K562 (cell line): ENCODE measurements around the gene ELF2. TPM values are rescaled to one million over a fixed set of nuclear protein-coding genes. Genes with fewer than 3 reads are reported as not detected.
A peak's percentile ranks its signal among the peaks of the same experiment; 100 is the strongest.

Experiments
- CHD1 ChIP-seq: fragments of 200-600 bp; sonication (generic); IDR thresholded peaks from one replicate; pipeline ENCODE4 v1.6.1; 2012; ENCODE audit warnings: mild to moderate bottlenecking, moderate library complexity, low read length, inconsistent platforms
- CTCF ChIP-seq, 3 experiments: IDR thresholded peaks in 2 of 3; conservative IDR thresholded peaks in 1 of 3; 2 replicates each; pipeline ENCODE4 v1.5.1; 2011 to 2012; ENCODE audit warnings: low read length in 3 of 3, mild to moderate bottlenecking in 3 of 3, control low read depth in 2 of 3, improper control_type of control experiment in 1 of 3, inconsistent platforms in 1 of 3, low read depth in 1 of 3, mixed read lengths in 1 of 3, moderate library complexity in 1 of 3; ENCODE audit not compliant: insufficient read depth in 2 of 3
- ELK3 ChIP-seq: fragments of 450-650 bp; formaldehyde crosslinking; IDR thresholded peaks from 2 replicates; pipeline ENCODE4 v1.4.0; 2020; ENCODE audit warnings: mild to moderate bottlenecking
- EP300 ChIP-seq: IDR thresholded peaks from 2 replicates; pipeline ENCODE4 v1.6.1; 2012; ENCODE audit warnings: low read length, improper control_type of control experiment
- EP400 ChIP-seq: fragments of 450-650 bp; IDR thresholded peaks from 2 replicates; pipeline ENCODE4 v1.6.1; 2017; ENCODE audit warnings: antibody characterized with exemption, mild to moderate bottlenecking, moderate library complexity
- GABPB2 ChIP-seq: fragments of 250-450 bp; sonication (Bioruptor Pico); conservative IDR thresholded peaks from 2 replicates; pipeline ENCODE4 v1.5.1; 2021; ENCODE audit warnings: mild to moderate bottlenecking
- HIVEP1 ChIP-seq: fragments of 250-450 bp; sonication (Bioruptor Pico); IDR thresholded peaks from 2 replicates; pipeline ENCODE4 v1.4.0; 2020; ENCODE audit warnings: mild to moderate bottlenecking
- JUN ChIP-seq, 2 experiments: sonication (generic) in 1 of 2; formaldehyde crosslinking in 1 of 2; IDR thresholded peaks; 2 replicates each; pipeline versions ENCODE4 v1.6.1 to v1.8.0; 2012 to 2022; ENCODE audit warnings: borderline replicate concordance in 2 of 2, mild to moderate bottlenecking in 2 of 2, improper control_type of control experiment in 1 of 2, low read depth in 1 of 2, low read length in 1 of 2, missing genetic modification reagents in 1 of 2
- KLF10 ChIP-seq: fragments of 250-450 bp; sonication (Bioruptor Pico); IDR thresholded peaks from 2 replicates; pipeline ENCODE4 v1.6.1; 2021; ENCODE audit warnings: matching md5 sums
- KLF6 ChIP-seq: fragments of 250-450 bp; sonication (Bioruptor Pico); IDR thresholded peaks from 2 replicates; pipeline ENCODE4 v1.4.0; 2020; ENCODE audit warnings: mild to moderate bottlenecking, moderate library complexity, borderline replicate concordance
- L3MBTL2 ChIP-seq: fragments of 450-650 bp; IDR thresholded peaks from 2 replicates; pipeline ENCODE4 v1.6.1; 2016; ENCODE audit warnings: mild to moderate bottlenecking, moderate library complexity
- MYNN ChIP-seq, 2 experiments: sonication (generic); formaldehyde crosslinking in 1 of 2; IDR thresholded peaks; 2 replicates each; pipeline versions ENCODE4 v1.5.0 to v1.6.1; 2016 to 2020; ENCODE audit warnings: antibody characterized with exemption in 1 of 2, missing genetic modification reagents in 1 of 2
- NCOR1 ChIP-seq: fragments of 450-650 bp; IDR thresholded peaks from 2 replicates; pipeline ENCODE4 v1.6.1; 2016; ENCODE audit warnings: mild to moderate bottlenecking, moderate library complexity
- NR2C2 ChIP-seq, 2 experiments: fragments of 200-800 bp in 1 of 2; sonication (Bioruptor generic) in 1 of 2; sonication (generic) in 1 of 2; formaldehyde crosslinking in 1 of 2; IDR thresholded peaks; 2 replicates each; pipeline versions ENCODE4 v1.6.1 to v1.8.0; 2016 to 2022; ENCODE audit warnings: mild to moderate bottlenecking in 1 of 2, missing compliant biosample characterization in 1 of 2, missing genetic modification characterization in 1 of 2, missing genetic modification reagents in 1 of 2
- NR4A1 ChIP-seq, 2 experiments: fragments of 250-450 bp in 1 of 2; fragments of 450-650 bp in 1 of 2; sonication (Bioruptor Pico) in 1 of 2; IDR thresholded peaks; 2 replicates each; pipeline versions ENCODE4 v1.4.0 to v1.6.1; 2016 to 2020; ENCODE audit warnings: mild to moderate bottlenecking in 2 of 2, missing compliant biosample characterization in 1 of 2, missing genetic modification characterization in 1 of 2, moderate library complexity in 1 of 2
- SUPT5H ChIP-seq: fragments of 450-650 bp; IDR thresholded peaks from 2 replicates; pipeline ENCODE4 v1.6.1; 2016
- TCF15 ChIP-seq: fragments of 250-450 bp; sonication (Bioruptor Pico); IDR thresholded peaks from 2 replicates; pipeline ENCODE4 v1.8.0; 2022; ENCODE audit warnings: moderate library complexity, mild to moderate bottlenecking, inconsistent platforms
- USF1 ChIP-seq: sonication (generic); formaldehyde crosslinking; IDR thresholded peaks from 2 replicates; pipeline ENCODE4 v1.9.0; 2022; ENCODE audit warnings: mild to moderate bottlenecking, missing genetic modification reagents
- YBX1 ChIP-seq: fragments of 450-650 bp; IDR thresholded peaks from 2 replicates; pipeline ENCODE4 v1.7.1; 2016; ENCODE audit warnings: mild to moderate bottlenecking
- ZBTB34 ChIP-seq: fragments of 250-450 bp; sonication (Bioruptor Pico); IDR thresholded peaks from 2 replicates; pipeline ENCODE4 v1.8.0; 2021; ENCODE audit warnings: mild to moderate bottlenecking, moderate library complexity
- ZC3H8 ChIP-seq: fragments of 450-650 bp; IDR thresholded peaks from 2 replicates; pipeline ENCODE4 v1.6.1; 2017
- ZFP1 ChIP-seq: fragments of 450-650 bp; formaldehyde crosslinking; IDR thresholded peaks from 2 replicates; pipeline ENCODE4 v1.4.0; 2020; ENCODE audit warnings: mild to moderate bottlenecking, mixed read lengths
- ZNF384 ChIP-seq: IDR thresholded peaks from 2 replicates; pipeline ENCODE4 v1.6.1; 2012; ENCODE audit warnings: low read depth, low read length, improper control_type of control experiment
- ZNF551 ChIP-seq: fragments of 250-450 bp; sonication (Bioruptor Pico); IDR thresholded peaks from 2 replicates; pipeline ENCODE4 v1.5.0; 2021; ENCODE audit warnings: mild to moderate bottlenecking, moderate library complexity
- polyA plus RNA-seq, 8 experiments: library from polyadenylated mRNA; depleted of rRNA in 4 of 8; stranded (reverse) in 5 of 8; unstranded in 3 of 8; fragments of >200 nt; fragmentation: Nextera tagmentation in 2 of 8; fragmentation: Illumina TruSeq in 1 of 8; extraction: Ambion mirVana in 2 of 8; extraction: Trizol in 1 of 8; gene quantifications; 2 replicates each; pipeline versions ENCODE4 v1.2.1 to v1.2.3, GENCODE V29; 2011 to 2014; ENCODE audit warnings: inconsistent platforms in 1 of 8, missing spikeins in 1 of 8
- total RNA-seq, 7 experiments: library from RNA; depleted of rRNA in 6 of 7; stranded (reverse); fragments of >200 nt in 6 of 7; fragmentation: Illumina TruSeq in 2 of 7; extraction: Trizol in 2 of 7; gene quantifications; 2 replicates each; pipeline versions ENCODE4 v1.2.1 to v1.2.3, GENCODE V29; 2011 to 2021; ENCODE audit warnings: low replicate concordance in 1 of 7

ELF2 gene
- total and polyA plus RNA-seq, 9 of the 15 experiments (the other 6 are each of a cell fraction or from before 2014, with no cell fraction given), result 9.4 to 58.7 (median 41.6) TPM

- TF ChIP-seq ZNF384 (no peak), GABPB2 (CRISPR knock-in tag) (no peak), EP400 (no peak), YBX1 (no peak), NR2C2 (CRISPR knock-in tag; IDR thresholded peaks at IDR 0.05) (peak; percentile 52; the same call in 1 of the 2 replicates), NR2C2 (tag; IDR thresholded peaks at IDR 0.05) (peak; percentile 91), HIVEP1 (CRISPR knock-in tag) (no peak), ZFP1 (no peak), TCF15 (CRISPR knock-in tag) (no peak), SUPT5H (no peak), NCOR1 (peak; percentile 71), ZBTB34 (CRISPR knock-in tag) (no peak), ELK3 (no peak), CHD1 (no peak), USF1 (CRISPR knock-in tag) (peak; percentile 54; the same call in 1 of the 2 replicates), NR4A1 (CRISPR knock-in tag; IDR thresholded peaks at IDR 0.05) (no peak), NR4A1 (tag; IDR thresholded peaks at IDR 0.05) (no peak), JUN (IDR thresholded peaks at IDR 0.05; ENCODE audit: borderline replicate concordance, low read depth, low read length) (peak; percentile 35; the same call in 1 of the 2 replicates), JUN (CRISPR knock-in tag; IDR thresholded peaks at IDR 0.05; ENCODE audit: borderline replicate concordance) (no peak), ZNF551 (no peak), KLF10 (CRISPR knock-in tag) (no peak), EP300 (peak; percentile 81), MYNN (IDR thresholded peaks at IDR 0.05) (no peak), MYNN (CRISPR knock-in tag; IDR thresholded peaks at IDR 0.05) (no peak), KLF6 (CRISPR knock-in tag) (no peak), CTCF (IDR thresholded peaks at IDR 0.05 in 2 of 3, conservative IDR thresholded peaks at IDR 0.05 in 1 of 3; ENCODE audit: insufficient read depth in 2 of 3, low read depth in 1 of 3, low read length in 3 of 3) (no peak), ZC3H8 (no peak), L3MBTL2 (0 out of 2 replicates have a peak, but pooled peaks have one; percentile 30)
Observed at GRCh38 chr4:139154538-139154937, 22.5 kb downstream of the ELF2 start (continued).
